HCT116 (cell line): Measurements from ENCODE around the gene TFEB.

Experiments used
- EZH2 ChIP-seq: fragments of 200-600 bp; sonication (generic); IDR thresholded peaks from 2 replicates; pipeline ENCODE4 v1.6.1; 2017; ENCODE audit warnings: antibody characterized with exemption, mixed run types
- EZH2phosphoT487 ChIP-seq: fragments of 200-600 bp; IDR thresholded peaks from 2 replicates; pipeline ENCODE4 v1.6.1; 2018; ENCODE audit warnings: antibody characterized with exemption, borderline replicate concordance
- JUND ChIP-seq: IDR thresholded peaks from 2 replicates; pipeline ENCODE4 v1.6.1; 2012
- POLR2A ChIP-seq: IDR thresholded peaks from 2 replicates; pipeline ENCODE4 v1.7.0; 2011; ENCODE audit warnings: borderline replicate concordance; ENCODE audit not compliant: insufficient read depth, insufficient read length; ENCODE audit errors: extremely low read depth
- POLR2AphosphoS5 ChIP-seq: IDR thresholded peaks from 2 replicates; pipeline ENCODE4 v1.6.1; 2011; ENCODE audit warnings: mild to moderate bottlenecking, low read depth, low read length, moderate library complexity
- RAD21 ChIP-seq: IDR thresholded peaks from 2 replicates; pipeline ENCODE4 v1.6.1; 2012; ENCODE audit warnings: low read depth, mild to moderate bottlenecking
- SIN3A ChIP-seq: IDR thresholded peaks from 2 replicates; pipeline ENCODE4 v1.6.1; 2012; ENCODE audit warnings: low read depth
- YY1 ChIP-seq: IDR thresholded peaks from 2 replicates; pipeline ENCODE4 v1.6.1; 2011; ENCODE audit warnings: low read length, low read depth, moderate library complexity, mild to moderate bottlenecking; ENCODE audit not compliant: insufficient replicate concordance; ENCODE audit errors: extremely low read depth
- ZNF274 ChIP-seq: fragments of 200-500 bp; sonication (Bioruptor generic); IDR thresholded peaks from 2 replicates; pipeline ENCODE4 v1.6.1; 2014; ENCODE audit warnings: mild to moderate bottlenecking, low read depth, low read length, inconsistent platforms
- TF ChIP-seq, protein P1 (sequence below), 3 experiments: fragments of 200-600 bp in 1 of 3; sonication (generic) in 1 of 3; IDR thresholded peaks in 2 of 3; conservative IDR thresholded peaks in 1 of 3; 2 replicates each; pipeline ENCODE4 v1.5.1; 2012 to 2017; ENCODE audit warnings: low read depth in 2 of 3, low read length in 2 of 3, antibody characterized with exemption in 1 of 3, borderline replicate concordance in 1 of 3, control low read depth in 1 of 3, mild to moderate bottlenecking in 1 of 3, mixed read lengths in 1 of 3, mixed run types in 1 of 3, moderate library complexity in 1 of 3; ENCODE audit not compliant: insufficient read depth in 1 of 3
- TF ChIP-seq, protein P2 (sequence below): IDR thresholded peaks from 2 replicates; pipeline ENCODE4 v1.6.1; 2012; ENCODE audit warnings: low read depth
- TF ChIP-seq, protein P3 (sequence below): IDR thresholded peaks from 2 replicates; pipeline ENCODE4 v1.6.1; 2012
- TF ChIP-seq, protein P4 (sequence below): IDR thresholded peaks from 2 replicates; pipeline ENCODE4 v1.6.1; 2011; ENCODE audit warnings: mild to moderate bottlenecking, low read length, moderate library complexity; ENCODE audit not compliant: insufficient replicate concordance; ENCODE audit errors: extremely low read depth

DNA sequence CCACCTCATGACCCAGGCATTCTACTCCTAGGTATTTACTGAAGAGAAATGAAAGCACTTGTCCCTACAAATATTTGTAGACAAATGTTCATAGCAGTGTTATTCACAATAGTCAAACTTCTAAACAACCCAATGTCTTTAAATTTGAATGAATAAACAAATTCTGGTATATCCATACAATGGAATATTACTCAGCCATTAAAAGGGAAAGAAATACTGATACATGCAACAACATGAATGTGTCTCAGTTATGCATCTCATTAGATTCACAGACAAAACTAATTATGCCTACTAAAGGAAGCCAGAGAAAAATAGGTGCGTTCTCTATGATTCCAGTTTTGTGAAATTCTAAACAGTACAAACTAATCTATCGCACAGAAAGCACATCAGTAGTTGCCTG is 66.4 kb downstream of the TFEB start:
- TF ChIP-seq POLR2A (no peak), EZH2 (no peak), RAD21 (no peak), POLR2AphosphoS5 (no peak), ZNF274 (no peak), YY1 (no peak), SIN3A (no peak), EZH2phosphoT487 (no peak), JUND (no peak)
- TF ChIP-seq, protein P1, sequence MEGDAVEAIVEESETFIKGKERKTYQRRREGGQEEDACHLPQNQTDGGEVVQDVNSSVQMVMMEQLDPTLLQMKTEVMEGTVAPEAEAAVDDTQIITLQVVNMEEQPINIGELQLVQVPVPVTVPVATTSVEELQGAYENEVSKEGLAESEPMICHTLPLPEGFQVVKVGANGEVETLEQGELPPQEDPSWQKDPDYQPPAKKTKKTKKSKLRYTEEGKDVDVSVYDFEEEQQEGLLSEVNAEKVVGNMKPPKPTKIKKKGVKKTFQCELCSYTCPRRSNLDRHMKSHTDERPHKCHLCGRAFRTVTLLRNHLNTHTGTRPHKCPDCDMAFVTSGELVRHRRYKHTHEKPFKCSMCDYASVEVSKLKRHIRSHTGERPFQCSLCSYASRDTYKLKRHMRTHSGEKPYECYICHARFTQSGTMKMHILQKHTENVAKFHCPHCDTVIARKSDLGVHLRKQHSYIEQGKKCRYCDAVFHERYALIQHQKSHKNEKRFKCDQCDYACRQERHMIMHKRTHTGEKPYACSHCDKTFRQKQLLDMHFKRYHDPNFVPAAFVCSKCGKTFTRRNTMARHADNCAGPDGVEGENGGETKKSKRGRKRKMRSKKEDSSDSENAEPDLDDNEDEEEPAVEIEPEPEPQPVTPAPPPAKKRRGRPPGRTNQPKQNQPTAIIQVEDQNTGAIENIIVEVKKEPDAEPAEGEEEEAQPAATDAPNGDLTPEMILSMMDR (IDR thresholded peaks at IDR 0.05 in 2 of 3, conservative IDR thresholded peaks at IDR 0.05 in 1 of 3; ENCODE audit: borderline replicate concordance in 1 of 3, insufficient read depth in 1 of 3, low read depth in 2 of 3, low read length in 2 of 3) = no peak
- TF ChIP-seq, protein P2, sequence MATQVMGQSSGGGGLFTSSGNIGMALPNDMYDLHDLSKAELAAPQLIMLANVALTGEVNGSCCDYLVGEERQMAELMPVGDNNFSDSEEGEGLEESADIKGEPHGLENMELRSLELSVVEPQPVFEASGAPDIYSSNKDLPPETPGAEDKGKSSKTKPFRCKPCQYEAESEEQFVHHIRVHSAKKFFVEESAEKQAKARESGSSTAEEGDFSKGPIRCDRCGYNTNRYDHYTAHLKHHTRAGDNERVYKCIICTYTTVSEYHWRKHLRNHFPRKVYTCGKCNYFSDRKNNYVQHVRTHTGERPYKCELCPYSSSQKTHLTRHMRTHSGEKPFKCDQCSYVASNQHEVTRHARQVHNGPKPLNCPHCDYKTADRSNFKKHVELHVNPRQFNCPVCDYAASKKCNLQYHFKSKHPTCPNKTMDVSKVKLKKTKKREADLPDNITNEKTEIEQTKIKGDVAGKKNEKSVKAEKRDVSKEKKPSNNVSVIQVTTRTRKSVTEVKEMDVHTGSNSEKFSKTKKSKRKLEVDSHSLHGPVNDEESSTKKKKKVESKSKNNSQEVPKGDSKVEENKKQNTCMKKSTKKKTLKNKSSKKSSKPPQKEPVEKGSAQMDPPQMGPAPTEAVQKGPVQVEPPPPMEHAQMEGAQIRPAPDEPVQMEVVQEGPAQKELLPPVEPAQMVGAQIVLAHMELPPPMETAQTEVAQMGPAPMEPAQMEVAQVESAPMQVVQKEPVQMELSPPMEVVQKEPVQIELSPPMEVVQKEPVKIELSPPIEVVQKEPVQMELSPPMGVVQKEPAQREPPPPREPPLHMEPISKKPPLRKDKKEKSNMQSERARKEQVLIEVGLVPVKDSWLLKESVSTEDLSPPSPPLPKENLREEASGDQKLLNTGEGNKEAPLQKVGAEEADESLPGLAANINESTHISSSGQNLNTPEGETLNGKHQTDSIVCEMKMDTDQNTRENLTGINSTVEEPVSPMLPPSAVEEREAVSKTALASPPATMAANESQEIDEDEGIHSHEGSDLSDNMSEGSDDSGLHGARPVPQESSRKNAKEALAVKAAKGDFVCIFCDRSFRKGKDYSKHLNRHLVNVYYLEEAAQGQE = no peak
- TF ChIP-seq, protein P3, sequence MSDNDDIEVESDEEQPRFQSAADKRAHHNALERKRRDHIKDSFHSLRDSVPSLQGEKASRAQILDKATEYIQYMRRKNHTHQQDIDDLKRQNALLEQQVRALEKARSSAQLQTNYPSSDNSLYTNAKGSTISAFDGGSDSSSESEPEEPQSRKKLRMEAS = no peak
- TF ChIP-seq, protein P4, sequence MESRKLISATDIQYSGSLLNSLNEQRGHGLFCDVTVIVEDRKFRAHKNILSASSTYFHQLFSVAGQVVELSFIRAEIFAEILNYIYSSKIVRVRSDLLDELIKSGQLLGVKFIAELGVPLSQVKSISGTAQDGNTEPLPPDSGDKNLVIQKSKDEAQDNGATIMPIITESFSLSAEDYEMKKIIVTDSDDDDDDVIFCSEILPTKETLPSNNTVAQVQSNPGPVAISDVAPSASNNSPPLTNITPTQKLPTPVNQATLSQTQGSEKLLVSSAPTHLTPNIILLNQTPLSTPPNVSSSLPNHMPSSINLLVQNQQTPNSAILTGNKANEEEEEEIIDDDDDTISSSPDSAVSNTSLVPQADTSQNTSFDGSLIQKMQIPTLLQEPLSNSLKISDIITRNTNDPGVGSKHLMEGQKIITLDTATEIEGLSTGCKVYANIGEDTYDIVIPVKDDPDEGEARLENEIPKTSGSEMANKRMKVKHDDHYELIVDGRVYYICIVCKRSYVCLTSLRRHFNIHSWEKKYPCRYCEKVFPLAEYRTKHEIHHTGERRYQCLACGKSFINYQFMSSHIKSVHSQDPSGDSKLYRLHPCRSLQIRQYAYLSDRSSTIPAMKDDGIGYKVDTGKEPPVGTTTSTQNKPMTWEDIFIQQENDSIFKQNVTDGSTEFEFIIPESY = no peak
